Neural progenitor cell (in vitro differentiated cells): ENCODE measurements around the gene POLR3A.
"Not testable (repeated sequence)": the region's sequence is repeated elsewhere in the genome, so short reads cannot be mapped to it uniquely, and the experiment has no call there.

Source experiments
- EZH2 ChIP-seq: fragments of 200-600 bp; sonication (generic); IDR thresholded peaks from 2 replicates; pipeline ENCODE4 v1.6.1; 2017; ENCODE audit warnings: antibody characterized with exemption, mild to moderate bottlenecking, moderate library complexity
- EZH2phosphoT487 ChIP-seq: fragments of 200-600 bp; sonication (generic); IDR thresholded peaks from 2 replicates; pipeline ENCODE4 v1.6.1; 2017; ENCODE audit warnings: antibody characterized with exemption
- TF ChIP-seq, protein P1 (sequence below): fragments of 200-600 bp; sonication (generic); IDR thresholded peaks from 2 replicates; pipeline ENCODE4 v1.5.1; 2017; ENCODE audit warnings: antibody characterized with exemption, mild to moderate bottlenecking

DNA sequence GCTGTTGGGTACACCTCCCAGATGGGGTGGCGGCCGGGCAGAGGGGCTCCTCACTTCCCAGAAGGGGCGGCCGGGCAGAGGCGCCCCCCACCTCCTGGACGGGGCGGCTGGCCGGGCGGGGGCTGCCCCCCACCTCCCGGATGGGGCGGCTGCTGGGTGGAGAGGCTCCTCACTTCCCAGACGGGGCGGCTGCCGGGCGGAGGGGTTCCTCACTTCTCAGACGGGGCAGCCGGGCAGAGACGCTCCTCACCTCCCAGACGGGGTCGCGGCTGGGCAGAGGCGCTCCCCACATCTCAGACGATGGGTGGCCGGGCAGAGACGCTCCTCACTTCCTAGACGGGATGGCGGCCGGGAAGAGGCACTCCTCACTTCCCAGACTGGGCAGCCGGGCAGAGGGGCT, 46.5 kb upstream of the POLR3A start:
- TF ChIP-seq, protein P1, sequence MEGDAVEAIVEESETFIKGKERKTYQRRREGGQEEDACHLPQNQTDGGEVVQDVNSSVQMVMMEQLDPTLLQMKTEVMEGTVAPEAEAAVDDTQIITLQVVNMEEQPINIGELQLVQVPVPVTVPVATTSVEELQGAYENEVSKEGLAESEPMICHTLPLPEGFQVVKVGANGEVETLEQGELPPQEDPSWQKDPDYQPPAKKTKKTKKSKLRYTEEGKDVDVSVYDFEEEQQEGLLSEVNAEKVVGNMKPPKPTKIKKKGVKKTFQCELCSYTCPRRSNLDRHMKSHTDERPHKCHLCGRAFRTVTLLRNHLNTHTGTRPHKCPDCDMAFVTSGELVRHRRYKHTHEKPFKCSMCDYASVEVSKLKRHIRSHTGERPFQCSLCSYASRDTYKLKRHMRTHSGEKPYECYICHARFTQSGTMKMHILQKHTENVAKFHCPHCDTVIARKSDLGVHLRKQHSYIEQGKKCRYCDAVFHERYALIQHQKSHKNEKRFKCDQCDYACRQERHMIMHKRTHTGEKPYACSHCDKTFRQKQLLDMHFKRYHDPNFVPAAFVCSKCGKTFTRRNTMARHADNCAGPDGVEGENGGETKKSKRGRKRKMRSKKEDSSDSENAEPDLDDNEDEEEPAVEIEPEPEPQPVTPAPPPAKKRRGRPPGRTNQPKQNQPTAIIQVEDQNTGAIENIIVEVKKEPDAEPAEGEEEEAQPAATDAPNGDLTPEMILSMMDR: not testable (repeated sequence)
- not testable (repeated sequence) for TF ChIP-seq EZH2, EZH2phosphoT487
